ENCODE measurements around the gene KCNG1.

KCNG1 gene

GRCh38 chr20:51005214-51005613 is 17.7 kb downstream of the KCNG1 start:
- H3K4me3 ChIP-seq (ENCODE audit: low read depth, low read length) = no peak overlapping the region
- CTCF ChIA-PET = interaction anchor here (1.1 to 6.2 kb wide), 5 partner anchors 10 to 302 kb away, joined by 3 to 69 read pairs (median 9); no protein-coding TSS in a partner anchor
- TF ChIP-seq, protein P1, sequence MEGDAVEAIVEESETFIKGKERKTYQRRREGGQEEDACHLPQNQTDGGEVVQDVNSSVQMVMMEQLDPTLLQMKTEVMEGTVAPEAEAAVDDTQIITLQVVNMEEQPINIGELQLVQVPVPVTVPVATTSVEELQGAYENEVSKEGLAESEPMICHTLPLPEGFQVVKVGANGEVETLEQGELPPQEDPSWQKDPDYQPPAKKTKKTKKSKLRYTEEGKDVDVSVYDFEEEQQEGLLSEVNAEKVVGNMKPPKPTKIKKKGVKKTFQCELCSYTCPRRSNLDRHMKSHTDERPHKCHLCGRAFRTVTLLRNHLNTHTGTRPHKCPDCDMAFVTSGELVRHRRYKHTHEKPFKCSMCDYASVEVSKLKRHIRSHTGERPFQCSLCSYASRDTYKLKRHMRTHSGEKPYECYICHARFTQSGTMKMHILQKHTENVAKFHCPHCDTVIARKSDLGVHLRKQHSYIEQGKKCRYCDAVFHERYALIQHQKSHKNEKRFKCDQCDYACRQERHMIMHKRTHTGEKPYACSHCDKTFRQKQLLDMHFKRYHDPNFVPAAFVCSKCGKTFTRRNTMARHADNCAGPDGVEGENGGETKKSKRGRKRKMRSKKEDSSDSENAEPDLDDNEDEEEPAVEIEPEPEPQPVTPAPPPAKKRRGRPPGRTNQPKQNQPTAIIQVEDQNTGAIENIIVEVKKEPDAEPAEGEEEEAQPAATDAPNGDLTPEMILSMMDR (IDR thresholded peaks at IDR 0.05; ENCODE audit: insufficient read depth, low read length, missing control alignments) = no peak
- POLR2A ChIA-PET = no interaction called here
- DNase-seq (ENCODE audit: low read depth, low spot score) = no peak

GRCh38 chr20:51004781-51005180 is 18.1 kb downstream of the KCNG1 start:
- DNase-seq (ENCODE audit: low read depth, low spot score) = no peak
- POLR2A ChIA-PET = no interaction called here
- CTCF ChIA-PET = interaction anchor here (3.0 to 6.2 kb wide), 3 partner anchors 10 to 302 kb away, joined by 9 to 69 read pairs (median 22); no protein-coding TSS in a partner anchor
- TF ChIP-seq, protein P1 (IDR thresholded peaks at IDR 0.05; ENCODE audit: insufficient read depth, low read length, missing control alignments) = no peak
- H3K4me3 ChIP-seq (ENCODE audit: low read depth, low read length) = no peak overlapping the region

DNA sequence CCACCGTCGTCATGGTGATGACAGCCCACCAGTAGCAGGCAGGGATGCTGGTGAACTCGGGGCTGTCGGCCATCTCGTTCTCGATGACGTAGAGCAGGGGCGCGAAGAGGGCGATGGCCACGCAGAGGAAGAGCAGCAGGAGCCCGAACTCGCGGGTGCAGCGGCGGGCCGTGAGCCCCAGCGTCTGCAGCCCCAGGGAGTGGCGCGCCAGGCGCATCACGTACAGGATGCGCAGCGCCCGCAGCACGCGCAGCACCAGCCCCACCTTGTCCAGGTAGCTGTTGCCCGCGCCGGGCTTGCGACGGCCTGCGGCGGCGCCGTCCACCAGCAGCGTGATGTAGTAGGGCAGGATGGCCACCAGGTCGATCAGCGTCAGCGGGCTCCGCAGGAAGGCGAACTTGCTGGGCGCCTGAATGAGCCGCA is 18.6 kb downstream of the KCNG1 start:
- no peak overlapping the region for H3K4me3 ChIP-seq (ENCODE audit: low read depth, low read length)
- no peak for DNase-seq (ENCODE audit: low read depth, low spot score)
- CTCF ChIA-PET = interaction anchor here (2.1 to 6.2 kb wide), 2 partner anchors 11 to 17 kb away, joined by 9 to 69 read pairs; no protein-coding TSS in a partner anchor
- TF ChIP-seq, protein P1 (IDR thresholded peaks at IDR 0.05; ENCODE audit: insufficient read depth, low read length, missing control alignments) = no peak
- POLR2A ChIA-PET = no interaction called here

DNA sequence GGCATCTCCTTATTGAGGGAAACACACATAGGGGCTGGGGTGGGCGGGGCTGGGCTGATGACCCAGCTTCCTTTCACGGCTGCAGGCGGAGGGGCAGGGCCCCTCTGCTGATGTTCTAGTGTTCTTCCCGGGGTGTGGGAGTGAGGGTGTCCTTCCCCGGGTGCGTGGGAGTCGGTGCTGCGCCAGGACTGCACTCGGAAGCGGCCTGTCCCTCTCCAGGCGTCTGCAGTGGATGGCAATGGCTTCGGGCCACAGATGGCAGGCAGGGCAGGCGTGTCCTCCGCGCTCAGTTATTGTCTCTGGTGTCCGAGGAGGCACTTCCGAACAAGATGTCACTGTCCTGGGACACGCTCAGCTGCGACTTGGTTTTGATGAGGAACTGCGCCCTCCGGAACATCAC is 19.2 kb downstream of the KCNG1 start:
- no peak overlapping the region for H3K4me3 ChIP-seq (ENCODE audit: low read depth, low read length)
- TF ChIP-seq, protein P1 (IDR thresholded peaks at IDR 0.05; ENCODE audit: insufficient read depth, low read length, missing control alignments) = no peak
- CTCF ChIA-PET = interaction anchor here (0.9 to 6.2 kb wide), 3 partner anchors 11 to 230 kb away, joined by 4 to 69 read pairs (median 9); no protein-coding TSS in a partner anchor
- POLR2A ChIA-PET = no interaction called here
- DNase-seq (ENCODE audit: low read depth, low spot score) = no peak

DNA sequence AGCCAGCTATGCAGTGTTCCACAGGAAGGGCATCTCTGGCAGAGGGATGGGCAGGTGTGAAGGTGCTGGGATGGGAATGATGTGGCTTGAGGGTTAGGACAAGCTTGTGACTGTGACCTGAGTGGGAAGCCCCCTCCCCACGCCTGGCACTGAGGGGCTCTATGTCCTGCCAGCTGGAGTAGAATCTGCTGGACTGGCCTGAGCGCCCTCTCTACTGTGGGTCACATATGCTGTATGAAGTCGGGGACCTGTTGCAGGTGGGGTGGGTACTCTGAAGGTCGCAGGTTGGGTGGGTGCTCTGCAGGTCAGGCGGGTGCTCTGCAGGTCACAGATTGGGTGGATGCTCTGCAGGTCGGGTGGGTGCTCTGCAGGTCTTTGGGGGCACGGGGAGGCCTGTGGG is 20.3 kb downstream of the KCNG1 start:
- CTCF ChIA-PET = interaction anchor here (1.0 to 6.2 kb wide), 3 partner anchors 10 to 15 kb away, joined by 6 to 69 read pairs (median 9); no protein-coding TSS in a partner anchor
- no peak overlapping the region for H3K4me3 ChIP-seq (ENCODE audit: low read depth, low read length)
- POLR2A ChIA-PET = no interaction called here
- TF ChIP-seq, protein P1 (IDR thresholded peaks at IDR 0.05; ENCODE audit: insufficient read depth, low read length, missing control alignments) = no peak
- no peak for DNase-seq (ENCODE audit: low read depth, low spot score)

DNA sequence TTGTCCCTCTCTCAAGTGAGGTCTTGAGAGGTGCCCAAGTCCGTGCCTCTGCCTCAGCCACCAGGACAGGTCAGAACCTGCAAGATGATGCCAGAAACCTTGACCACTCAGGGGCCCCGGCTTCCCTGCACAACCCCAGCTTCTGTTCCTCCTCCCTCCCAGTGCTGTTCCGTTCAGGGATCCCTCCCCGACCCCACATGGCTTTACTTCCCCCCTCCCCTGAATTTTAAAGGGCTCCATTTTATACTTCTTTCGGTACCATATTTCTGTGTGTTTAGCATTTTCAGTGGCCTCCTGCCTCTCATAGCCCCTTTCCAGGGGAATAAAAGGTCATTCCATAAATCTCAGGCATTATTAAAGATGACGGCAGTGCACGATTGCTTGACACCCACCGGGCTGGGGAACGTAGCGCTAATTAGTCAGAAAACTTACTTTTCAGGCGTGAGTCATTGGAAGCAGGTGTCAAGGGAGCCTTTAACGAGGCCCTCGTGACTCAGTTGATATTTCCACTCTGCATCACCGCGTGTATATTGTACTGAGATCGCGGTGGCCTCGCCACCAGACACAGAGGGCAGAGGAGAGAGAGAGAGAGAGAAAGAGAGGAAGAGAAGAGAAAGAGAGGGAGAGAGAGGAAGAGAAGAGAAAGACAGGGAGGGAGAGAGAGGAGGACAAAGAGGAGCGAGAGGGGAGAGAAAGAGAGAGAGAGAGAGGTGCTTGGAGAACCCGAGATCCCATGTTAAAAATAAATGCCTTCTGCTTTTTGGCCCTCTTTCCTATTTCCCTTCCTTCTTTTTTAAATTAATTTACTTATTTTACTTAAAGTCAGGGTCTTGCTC is 21.3 kb downstream of the KCNG1 start:
- POLR2A ChIA-PET = no interaction called here
- no peak for DNase-seq (ENCODE audit: low read depth, low spot score)
- no peak overlapping the region for H3K4me3 ChIP-seq (ENCODE audit: low read depth, low read length)
- CTCF ChIA-PET = interaction anchor here (0.7 to 6.2 kb wide), 11 partner anchors 9 to 306 kb away, joined by 3 to 69 read pairs (median 6); no protein-coding TSS in a partner anchor
- TF ChIP-seq, protein P1 (IDR thresholded peaks at IDR 0.05; ENCODE audit: insufficient read depth, low read length, missing control alignments) = no peak

Data from AG04449 (cell line).